ENCODE measurements around the gene PPP1R15B. TPM values are rescaled to one million over a fixed set of nuclear protein-coding genes. Genes with fewer than 3 reads are reported as not detected.
A peak's percentile ranks its signal among the peaks of the same experiment; 100 is the strongest.

Gene PPP1R15B
- total RNA-seq, 1 donor from 2014 or later, result 57.5 TPM

DNA sequence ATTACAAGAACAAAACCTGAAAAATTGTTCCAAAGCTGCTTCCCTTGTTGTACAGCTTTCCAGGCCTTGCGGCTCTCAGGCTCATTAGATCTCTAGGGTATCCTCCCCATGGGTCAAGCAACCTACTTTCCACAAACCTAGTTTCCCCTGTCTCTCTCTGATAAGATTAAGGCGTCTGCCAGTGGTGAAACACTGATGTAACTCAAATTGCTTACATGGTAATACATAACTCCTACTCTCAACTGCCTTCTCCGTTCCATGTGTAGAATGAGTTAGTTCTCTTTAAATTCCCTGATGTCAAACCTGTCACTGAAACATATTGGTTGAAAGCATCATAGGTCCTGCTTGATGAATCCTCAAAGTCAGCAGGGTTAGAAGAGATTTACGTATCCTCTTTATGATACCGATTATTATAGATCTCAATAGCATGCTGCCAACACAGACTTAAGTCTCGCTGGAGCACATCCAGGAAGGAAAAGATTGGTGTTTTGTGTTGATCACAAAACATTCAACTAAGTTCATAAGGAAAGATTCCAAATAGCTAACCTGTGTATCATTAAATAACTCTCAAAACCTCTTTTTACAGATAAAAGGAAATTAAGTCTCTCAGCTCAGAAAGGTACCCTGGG, 10.6 kb downstream of the PPP1R15B start:
- Mint-ChIP-seq H3K9me3 (no peaks in the 10 kb centered on the region), H3K27me3 (ENCODE audit: low read depth) (no peaks in the 10 kb centered on the region), H3K4me1 (peaks cover 12% of the 10 kb centered on the region), H3K36me3 (peaks cover 13% of the 10 kb centered on the region), H3K27ac (peak overlapping the region; percentile 45), H3K4me3 (no peak overlapping the region)
- DNase-seq (ENCODE audit: low spot score in 2 of 2, unreplicated experiment in 2 of 2), result no peak
- TF ChIP-seq, protein P1, sequence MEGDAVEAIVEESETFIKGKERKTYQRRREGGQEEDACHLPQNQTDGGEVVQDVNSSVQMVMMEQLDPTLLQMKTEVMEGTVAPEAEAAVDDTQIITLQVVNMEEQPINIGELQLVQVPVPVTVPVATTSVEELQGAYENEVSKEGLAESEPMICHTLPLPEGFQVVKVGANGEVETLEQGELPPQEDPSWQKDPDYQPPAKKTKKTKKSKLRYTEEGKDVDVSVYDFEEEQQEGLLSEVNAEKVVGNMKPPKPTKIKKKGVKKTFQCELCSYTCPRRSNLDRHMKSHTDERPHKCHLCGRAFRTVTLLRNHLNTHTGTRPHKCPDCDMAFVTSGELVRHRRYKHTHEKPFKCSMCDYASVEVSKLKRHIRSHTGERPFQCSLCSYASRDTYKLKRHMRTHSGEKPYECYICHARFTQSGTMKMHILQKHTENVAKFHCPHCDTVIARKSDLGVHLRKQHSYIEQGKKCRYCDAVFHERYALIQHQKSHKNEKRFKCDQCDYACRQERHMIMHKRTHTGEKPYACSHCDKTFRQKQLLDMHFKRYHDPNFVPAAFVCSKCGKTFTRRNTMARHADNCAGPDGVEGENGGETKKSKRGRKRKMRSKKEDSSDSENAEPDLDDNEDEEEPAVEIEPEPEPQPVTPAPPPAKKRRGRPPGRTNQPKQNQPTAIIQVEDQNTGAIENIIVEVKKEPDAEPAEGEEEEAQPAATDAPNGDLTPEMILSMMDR (IDR thresholded peaks at IDR 0.05; ENCODE audit: unreplicated experiment), result no peak

DNA sequence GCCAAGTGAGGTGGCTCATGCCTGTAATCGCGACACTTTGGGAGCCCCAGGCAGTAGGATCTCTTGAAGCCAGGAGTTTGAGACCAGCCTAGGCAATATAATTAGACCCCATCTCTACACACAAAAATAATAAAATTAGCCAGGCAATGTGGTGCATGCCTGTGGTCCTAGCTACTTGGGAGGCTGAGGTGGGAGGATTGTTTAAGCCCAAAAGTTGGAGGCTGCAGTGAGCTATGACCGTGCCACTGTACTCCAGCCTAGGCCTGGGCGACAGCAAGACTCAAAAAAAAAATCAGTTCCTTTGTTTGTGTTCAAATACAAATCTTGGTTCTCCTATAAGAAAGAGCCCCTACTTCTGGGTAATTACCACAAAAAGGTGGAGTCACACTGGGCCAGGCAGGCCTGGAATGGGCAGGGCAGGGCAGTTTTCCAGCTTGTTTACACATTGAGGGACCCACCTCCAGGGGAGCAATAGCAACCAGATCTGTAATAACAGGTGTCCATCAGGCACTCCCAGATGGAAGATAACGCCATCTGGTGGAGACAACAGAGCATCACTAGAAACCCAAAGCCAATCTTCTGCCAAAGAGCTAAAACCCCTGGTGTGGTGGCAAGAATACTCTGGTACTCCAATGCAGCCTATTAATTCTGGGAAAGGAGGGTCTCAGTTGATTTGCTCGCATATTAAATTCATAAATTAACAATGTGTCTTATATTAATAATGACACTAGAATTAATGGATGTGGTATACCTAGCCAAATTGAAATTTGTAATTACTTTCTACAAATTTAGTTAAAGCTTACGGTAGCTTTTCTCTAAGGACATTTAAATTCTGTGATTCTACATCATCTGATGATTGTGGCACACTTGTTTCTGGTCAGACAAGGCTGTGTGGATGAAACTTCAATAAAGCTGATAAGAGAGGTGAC, 13.2 kb downstream of the PPP1R15B start:
- Mint-ChIP-seq H3K9me3 (peaks cover 3% of the 10 kb centered on the region), H3K4me1 (peaks cover 8% of the 10 kb centered on the region), H3K27me3 (ENCODE audit: low read depth) (no peaks in the 10 kb centered on the region), H3K4me3 (no peak overlapping the region), H3K36me3 (peaks cover 9% of the 10 kb centered on the region), H3K27ac (no peak overlapping the region)
- no peak for DNase-seq (ENCODE audit: low spot score in 2 of 2, unreplicated experiment in 2 of 2)
- TF ChIP-seq, protein P1 (IDR thresholded peaks at IDR 0.05; ENCODE audit: unreplicated experiment), result peak; percentile 75

DNA sequence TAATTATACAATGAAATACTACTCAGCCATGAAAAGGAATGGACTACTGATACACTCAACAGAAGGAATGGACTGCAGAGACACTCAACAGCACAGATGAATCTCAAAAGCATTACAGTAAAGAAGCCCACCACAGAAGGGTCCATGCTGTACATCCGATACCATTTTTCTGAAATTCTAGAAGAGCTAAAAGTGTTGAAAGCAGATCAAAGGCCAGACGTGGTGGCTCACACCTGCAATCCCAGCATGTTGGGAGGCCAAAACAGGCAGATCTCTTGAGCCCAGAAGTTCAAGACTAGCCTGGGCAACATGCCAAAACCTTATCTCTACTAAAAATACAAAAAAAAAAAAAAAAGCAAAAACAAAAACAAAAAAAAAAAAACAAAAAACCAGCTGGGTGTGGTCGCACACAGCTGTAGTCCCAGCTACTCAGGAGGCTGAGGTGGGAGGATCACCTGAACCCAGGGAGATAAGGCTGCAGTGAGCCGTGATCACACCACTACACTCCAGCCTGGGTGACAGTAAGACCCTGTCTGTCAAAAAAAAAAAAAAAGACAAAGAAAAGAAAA, 15.5 kb downstream of the PPP1R15B start:
- Mint-ChIP-seq H3K27ac (no peak overlapping the region), H3K4me3 (no peak overlapping the region), H3K27me3 (ENCODE audit: low read depth) (peaks cover 1% of the 10 kb centered on the region), H3K4me1 (peaks cover 7% of the 10 kb centered on the region), H3K36me3 (peaks cover 9% of the 10 kb centered on the region), H3K9me3 (peaks cover 14% of the 10 kb centered on the region)
- TF ChIP-seq, protein P1 (IDR thresholded peaks at IDR 0.05; ENCODE audit: unreplicated experiment), result no peak
- DNase-seq (ENCODE audit: low spot score in 2 of 2, unreplicated experiment in 2 of 2), result no peak

DNA sequence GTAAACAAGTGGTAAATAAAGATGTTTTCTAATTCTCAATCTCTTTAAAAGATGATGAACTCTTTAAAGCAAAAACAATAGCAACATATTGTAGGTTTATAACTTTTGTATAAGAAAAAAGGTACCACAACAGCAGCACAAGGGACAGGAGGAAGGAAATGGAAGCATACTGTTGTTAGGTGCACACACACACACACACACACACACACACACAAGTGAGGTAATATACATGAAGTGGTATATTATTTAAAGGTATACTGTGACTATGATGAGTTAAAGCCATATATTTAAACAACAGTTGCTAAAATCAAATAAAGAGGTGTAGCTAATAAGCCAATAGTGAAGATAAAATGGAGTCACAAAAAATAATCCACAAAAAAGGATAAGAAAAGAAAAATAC, 20.0 kb downstream of the PPP1R15B start:
- Mint-ChIP-seq H3K27me3 (ENCODE audit: low read depth) (peaks cover 11% of the 10 kb centered on the region), H3K4me3 (no peak overlapping the region), H3K27ac (no peak overlapping the region), H3K9me3 (peaks cover 14% of the 10 kb centered on the region), H3K36me3 (peaks cover 2% of the 10 kb centered on the region), H3K4me1 (peaks cover 3% of the 10 kb centered on the region)
- DNase-seq (ENCODE audit: low spot score in 2 of 2, unreplicated experiment in 2 of 2), result no peak
- TF ChIP-seq, protein P1 (IDR thresholded peaks at IDR 0.05; ENCODE audit: unreplicated experiment), result no peak

DNA sequence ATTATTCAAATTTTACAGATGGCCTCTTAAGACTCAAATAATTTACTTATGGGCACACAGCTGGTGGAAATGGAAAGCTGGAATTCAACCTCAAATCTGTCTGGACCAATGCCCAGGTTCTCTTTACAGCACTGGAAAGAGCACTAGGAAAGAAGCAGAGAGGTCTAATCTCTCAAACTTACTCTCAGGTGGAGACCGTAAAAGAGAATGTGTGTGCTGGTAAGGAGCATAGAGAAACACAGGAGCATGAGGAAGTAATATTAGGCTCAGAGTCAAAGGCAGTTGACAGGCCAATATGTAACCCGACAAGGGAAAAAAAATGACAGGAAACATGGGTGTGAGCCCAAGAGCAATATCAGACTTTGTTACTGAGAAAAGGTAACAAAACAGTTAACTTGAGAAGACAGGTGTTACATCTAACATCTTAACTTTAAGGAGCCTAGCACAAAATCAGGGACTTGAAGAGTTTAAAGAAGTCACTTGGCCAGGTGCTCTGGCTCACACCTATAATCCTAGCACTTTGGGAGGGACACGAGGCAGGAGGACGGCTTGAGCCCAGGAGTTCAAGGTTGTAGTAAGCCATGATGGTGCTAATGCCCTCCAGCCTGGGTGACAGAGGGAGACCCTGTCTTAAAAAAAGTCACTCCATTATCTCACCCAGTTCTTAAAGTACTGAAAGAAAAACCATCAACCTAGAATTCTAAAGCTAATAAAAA, 20.7 kb downstream of the PPP1R15B start:
- Mint-ChIP-seq H3K27me3 (ENCODE audit: low read depth) (peaks cover 11% of the 10 kb centered on the region), H3K4me1 (peaks cover 3% of the 10 kb centered on the region), H3K36me3 (peaks cover 2% of the 10 kb centered on the region), H3K9me3 (peaks cover 14% of the 10 kb centered on the region), H3K27ac (no peak overlapping the region), H3K4me3 (no peak overlapping the region)
- TF ChIP-seq, protein P1 (IDR thresholded peaks at IDR 0.05; ENCODE audit: unreplicated experiment), result no peak
- DNase-seq (ENCODE audit: low spot score in 2 of 2, unreplicated experiment in 2 of 2), result no peak

All from mesothelial cell of epicardium (in vitro differentiated cells).